ENCODE data around the gene HOXD10.

DNA sequence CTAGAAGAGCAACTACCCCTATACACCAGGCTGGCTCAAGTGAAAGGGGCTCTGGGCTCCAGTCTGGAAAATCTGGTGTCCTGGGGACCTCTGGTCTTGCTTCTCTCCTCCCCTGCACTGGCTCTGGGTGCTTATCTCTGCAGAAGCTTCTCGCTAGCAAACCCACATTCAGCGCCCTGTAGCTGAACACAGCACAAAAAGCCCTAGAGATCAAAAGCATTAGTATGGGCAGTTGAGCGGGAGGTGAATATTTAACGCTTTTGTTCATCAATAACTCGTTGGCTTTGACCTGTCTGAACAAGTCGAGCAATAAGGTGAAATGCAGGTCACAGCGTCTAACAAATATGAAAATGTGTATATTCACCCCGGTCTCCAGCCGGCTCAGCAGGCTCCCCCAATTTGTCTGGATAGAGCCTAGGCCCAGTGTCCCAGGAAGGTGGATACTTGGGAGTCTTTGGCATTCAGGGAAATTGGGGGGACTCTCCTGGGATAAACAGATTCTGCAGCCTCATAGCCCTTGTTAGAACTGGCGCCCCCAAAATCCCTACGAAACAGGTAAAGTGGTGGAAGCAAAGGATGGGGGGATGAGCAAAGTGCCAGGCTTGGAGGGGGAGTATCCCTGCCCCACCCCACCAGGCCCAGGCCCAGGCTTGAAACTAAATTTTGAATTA lies 32.3 kb downstream of the HOXD10 start:
- TF ChIP-seq, protein P1, sequence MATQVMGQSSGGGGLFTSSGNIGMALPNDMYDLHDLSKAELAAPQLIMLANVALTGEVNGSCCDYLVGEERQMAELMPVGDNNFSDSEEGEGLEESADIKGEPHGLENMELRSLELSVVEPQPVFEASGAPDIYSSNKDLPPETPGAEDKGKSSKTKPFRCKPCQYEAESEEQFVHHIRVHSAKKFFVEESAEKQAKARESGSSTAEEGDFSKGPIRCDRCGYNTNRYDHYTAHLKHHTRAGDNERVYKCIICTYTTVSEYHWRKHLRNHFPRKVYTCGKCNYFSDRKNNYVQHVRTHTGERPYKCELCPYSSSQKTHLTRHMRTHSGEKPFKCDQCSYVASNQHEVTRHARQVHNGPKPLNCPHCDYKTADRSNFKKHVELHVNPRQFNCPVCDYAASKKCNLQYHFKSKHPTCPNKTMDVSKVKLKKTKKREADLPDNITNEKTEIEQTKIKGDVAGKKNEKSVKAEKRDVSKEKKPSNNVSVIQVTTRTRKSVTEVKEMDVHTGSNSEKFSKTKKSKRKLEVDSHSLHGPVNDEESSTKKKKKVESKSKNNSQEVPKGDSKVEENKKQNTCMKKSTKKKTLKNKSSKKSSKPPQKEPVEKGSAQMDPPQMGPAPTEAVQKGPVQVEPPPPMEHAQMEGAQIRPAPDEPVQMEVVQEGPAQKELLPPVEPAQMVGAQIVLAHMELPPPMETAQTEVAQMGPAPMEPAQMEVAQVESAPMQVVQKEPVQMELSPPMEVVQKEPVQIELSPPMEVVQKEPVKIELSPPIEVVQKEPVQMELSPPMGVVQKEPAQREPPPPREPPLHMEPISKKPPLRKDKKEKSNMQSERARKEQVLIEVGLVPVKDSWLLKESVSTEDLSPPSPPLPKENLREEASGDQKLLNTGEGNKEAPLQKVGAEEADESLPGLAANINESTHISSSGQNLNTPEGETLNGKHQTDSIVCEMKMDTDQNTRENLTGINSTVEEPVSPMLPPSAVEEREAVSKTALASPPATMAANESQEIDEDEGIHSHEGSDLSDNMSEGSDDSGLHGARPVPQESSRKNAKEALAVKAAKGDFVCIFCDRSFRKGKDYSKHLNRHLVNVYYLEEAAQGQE (IDR thresholded peaks at IDR 0.05; ENCODE audit: insufficient read depth in 1 of 2, low read depth in 2 of 2, low read length in 1 of 2) = no peak
- TF ChIP-seq, protein P2, sequence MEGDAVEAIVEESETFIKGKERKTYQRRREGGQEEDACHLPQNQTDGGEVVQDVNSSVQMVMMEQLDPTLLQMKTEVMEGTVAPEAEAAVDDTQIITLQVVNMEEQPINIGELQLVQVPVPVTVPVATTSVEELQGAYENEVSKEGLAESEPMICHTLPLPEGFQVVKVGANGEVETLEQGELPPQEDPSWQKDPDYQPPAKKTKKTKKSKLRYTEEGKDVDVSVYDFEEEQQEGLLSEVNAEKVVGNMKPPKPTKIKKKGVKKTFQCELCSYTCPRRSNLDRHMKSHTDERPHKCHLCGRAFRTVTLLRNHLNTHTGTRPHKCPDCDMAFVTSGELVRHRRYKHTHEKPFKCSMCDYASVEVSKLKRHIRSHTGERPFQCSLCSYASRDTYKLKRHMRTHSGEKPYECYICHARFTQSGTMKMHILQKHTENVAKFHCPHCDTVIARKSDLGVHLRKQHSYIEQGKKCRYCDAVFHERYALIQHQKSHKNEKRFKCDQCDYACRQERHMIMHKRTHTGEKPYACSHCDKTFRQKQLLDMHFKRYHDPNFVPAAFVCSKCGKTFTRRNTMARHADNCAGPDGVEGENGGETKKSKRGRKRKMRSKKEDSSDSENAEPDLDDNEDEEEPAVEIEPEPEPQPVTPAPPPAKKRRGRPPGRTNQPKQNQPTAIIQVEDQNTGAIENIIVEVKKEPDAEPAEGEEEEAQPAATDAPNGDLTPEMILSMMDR (IDR thresholded peaks at IDR 0.05) = no peak
- TF ChIP-seq POLR2AphosphoS5 (IDR thresholded peaks at IDR 0.05; ENCODE audit: low read depth, low read length) (no peak), TCF7L2 (IDR thresholded peaks at IDR 0.05; ENCODE audit: low read depth, low read length) (no peak), SIN3A (IDR thresholded peaks at IDR 0.05; ENCODE audit: borderline replicate concordance, insufficient read depth, low read depth, low read length) (no peak)

Data from Panc1 (cell line).